Stimulated activated naive CD8-positive, alpha-beta T cell treated with anti-CD3 and anti-CD28 coated beads, Interleukin-15, amount 100 ng/mL, for 72 hours (primary cell): ENCODE measurements around the gene IFNA7.
"Not testable (repeated sequence)": the region's sequence is repeated elsewhere in the genome, so short reads cannot be mapped to it uniquely, and the experiment has no call there.

Experiments used
- ATAC-seq: fragments of 150-1000 bp; cut with Tn5 transposase; 2 replicates; pipeline ENCODE4 v1.10.0; 2021; ENCODE audit warnings: mild to moderate bottlenecking, moderate library complexity
- DNase-seq, 2 donors: peaks; one replicate each; pipeline ENCODE4 v3.0.0; 2021 to 2022
- H3K27ac Mint-ChIP-seq, 2 donors: one replicate each; pipeline ENCODE4 v1.8.0; 2022; ENCODE audit warnings: mild to moderate bottlenecking in 2 of 2, mixed read lengths in 2 of 2, moderate library complexity in 2 of 2
- H3K27me3 Mint-ChIP-seq: one replicate; pipeline ENCODE4 v1.8.0; 2022; ENCODE audit warnings: mixed read lengths
- H3K4me1 Mint-ChIP-seq: one replicate; pipeline ENCODE4 v1.8.0; 2022; ENCODE audit warnings: mild to moderate bottlenecking, mixed read lengths
- H3K4me3 Mint-ChIP-seq, 2 donors: one replicate each; pipeline ENCODE4 v1.8.0; 2022; ENCODE audit warnings: mild to moderate bottlenecking in 2 of 2, mixed read lengths in 2 of 2, moderate library complexity in 1 of 2
- H3K9me3 Mint-ChIP-seq, 2 donors: one replicate each; pipeline ENCODE4 v1.8.0; 2022; ENCODE audit warnings: mixed read lengths in 2 of 2

IFNA7 gene

DNA sequence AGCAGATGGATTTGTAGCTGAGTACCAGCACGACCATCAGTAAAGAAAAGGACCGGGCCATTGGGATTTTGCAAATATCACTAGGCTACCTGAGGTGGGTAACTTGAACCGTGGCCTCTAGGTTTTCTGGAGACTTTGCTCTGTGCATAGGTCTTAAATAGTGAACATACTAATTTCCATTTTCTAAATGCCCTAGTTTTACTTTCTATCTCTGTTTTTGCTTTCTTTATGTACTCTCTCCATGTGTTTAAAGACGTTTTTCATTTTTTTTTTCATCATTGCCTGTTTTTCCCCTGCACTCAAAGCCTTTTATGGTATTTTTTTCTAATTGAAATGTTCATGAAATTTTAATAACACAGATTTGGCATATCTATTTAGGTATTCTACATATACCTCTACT, at the start of gene IFNA7:
Gene IFNA7, minus strand, starts transcription at position 101 of the 400 bp plus-strand sequence. Its CDS starts 40 bp downstream, at position 61.
- H3K4me1 Mint-ChIP-seq, H3K27ac Mint-ChIP-seq, H3K9me3 Mint-ChIP-seq, ATAC-seq, DNase-seq, H3K4me3 Mint-ChIP-seq, H3K27me3 Mint-ChIP-seq: not testable (repeated sequence)

DNA sequence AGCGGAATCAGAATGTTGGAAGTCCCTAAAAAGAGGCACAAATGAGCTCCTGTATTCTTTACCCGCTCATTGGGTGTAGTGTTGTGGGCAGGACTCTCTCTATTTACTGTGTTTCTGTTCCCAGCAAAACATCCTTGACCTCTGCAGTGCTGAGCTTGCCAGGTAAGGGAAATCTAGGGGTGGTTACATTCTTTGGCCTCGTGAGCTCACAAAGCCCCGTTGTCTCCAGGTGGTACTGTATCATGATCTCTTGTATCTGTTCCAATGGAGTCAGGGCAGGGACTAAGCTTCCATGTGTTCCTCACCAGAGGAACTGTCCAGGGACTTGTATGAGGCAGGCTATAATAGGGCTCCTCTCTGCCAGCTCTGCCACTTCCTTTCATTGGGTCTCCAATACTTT, 49.6 kb upstream of the IFNA7 start:
- H3K4me3 Mint-ChIP-seq, result no peak overlapping the region
- H3K9me3 Mint-ChIP-seq, result no peaks in the 10 kb centered on the region
- no peak for ATAC-seq
- no peak for DNase-seq
- H3K27ac Mint-ChIP-seq, result peak overlapping the region in 1 of 2 donors; percentile 18
- H3K4me1 Mint-ChIP-seq, result peaks cover 6% of the 10 kb centered on the region
- H3K27me3 Mint-ChIP-seq, result peaks cover 21% of the 10 kb centered on the region

DNA sequence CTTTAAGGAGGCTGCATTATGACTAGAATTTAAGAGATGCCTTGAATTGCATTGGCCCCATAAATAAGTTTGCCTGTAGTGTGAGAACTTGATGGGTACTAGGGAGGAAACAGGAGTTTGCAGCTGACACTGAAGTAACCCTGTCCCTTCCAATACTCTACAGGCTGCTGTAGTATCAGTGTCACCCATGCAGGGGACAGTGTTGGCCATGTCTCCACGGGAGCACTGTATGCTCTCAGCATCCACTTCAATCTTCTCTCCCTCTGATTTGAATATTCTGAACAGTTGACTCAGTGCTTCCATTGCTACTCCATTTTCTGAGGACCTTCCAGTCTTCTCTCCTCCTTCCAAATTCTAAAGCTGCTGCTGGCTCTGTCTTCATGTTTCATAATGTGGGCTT, 49.2 kb upstream of the IFNA7 start:
- H3K27ac Mint-ChIP-seq, result no peak overlapping the region
- no peak overlapping the region for H3K4me3 Mint-ChIP-seq
- DNase-seq (no peak), ATAC-seq (peak; percentile 39)
- peaks cover 6% of the 10 kb centered on the region for H3K4me1 Mint-ChIP-seq
- H3K9me3 Mint-ChIP-seq, result no peaks in the 10 kb centered on the region
- peaks cover 16% of the 10 kb centered on the region for H3K27me3 Mint-ChIP-seq

DNA sequence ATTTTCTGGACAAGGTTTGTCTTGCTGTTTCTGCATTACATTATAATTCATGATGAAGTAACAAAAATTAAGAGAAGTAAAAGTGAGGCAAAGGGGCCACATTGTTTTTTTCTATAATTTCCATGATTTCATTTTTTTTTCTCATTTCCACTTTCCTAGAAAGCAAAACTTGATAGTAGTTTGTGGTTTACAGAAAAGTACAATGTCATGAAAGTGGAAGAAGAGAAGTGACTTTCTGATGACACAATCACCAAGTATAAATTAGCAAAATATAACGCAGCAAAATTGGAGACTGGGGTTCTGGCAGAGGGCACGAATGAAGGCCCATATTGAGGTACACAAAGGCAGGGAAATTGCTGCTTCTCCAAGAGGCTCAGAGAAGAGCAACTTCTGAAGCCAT, 42.8 kb upstream of the IFNA7 start:
- H3K9me3 Mint-ChIP-seq, result no peaks in the 10 kb centered on the region
- DNase-seq (no peak), ATAC-seq (no peak)
- peaks cover 5% of the 10 kb centered on the region for H3K4me1 Mint-ChIP-seq
- H3K4me3 Mint-ChIP-seq, result no peak overlapping the region
- H3K27me3 Mint-ChIP-seq, result peaks cover 17% of the 10 kb centered on the region
- no peak overlapping the region for H3K27ac Mint-ChIP-seq

DNA sequence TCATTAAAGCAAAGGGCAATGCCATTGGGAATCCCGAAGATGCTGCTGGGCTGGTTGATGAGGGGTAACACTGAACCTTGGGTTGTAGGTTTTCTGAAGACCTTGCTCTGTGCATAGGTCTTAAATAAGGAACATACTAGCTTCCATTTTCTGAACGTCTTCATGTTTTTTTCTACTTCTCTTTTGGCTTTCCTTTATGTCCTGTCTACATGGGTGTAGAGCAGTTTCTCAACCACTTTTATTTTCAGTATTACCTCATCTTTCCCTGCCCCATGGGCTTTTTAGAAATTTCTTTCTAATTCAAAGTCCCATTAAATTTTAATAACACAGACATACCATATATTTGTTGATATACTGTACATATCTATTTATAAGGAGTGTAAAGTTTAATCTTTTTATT, 37.9 kb upstream of the IFNA7 start, which contains the start of gene IFNA14:
Gene IFNA14, minus strand, starts transcription at position 95 of the 400 bp plus-strand sequence. Its CDS starts 70 bp downstream, at position 25.
- DNase-seq (no peak), ATAC-seq (no peak)
- no peak within 1 kb of the TSS for H3K4me3 Mint-ChIP-seq
- H3K9me3 Mint-ChIP-seq, result no peaks in the 10 kb centered on the region
- peaks cover 9% of the 10 kb centered on the region for H3K27me3 Mint-ChIP-seq
- peaks cover 13% of the 10 kb centered on the region for H3K4me1 Mint-ChIP-seq
- no peak within 1 kb of the TSS for H3K27ac Mint-ChIP-seq

DNA sequence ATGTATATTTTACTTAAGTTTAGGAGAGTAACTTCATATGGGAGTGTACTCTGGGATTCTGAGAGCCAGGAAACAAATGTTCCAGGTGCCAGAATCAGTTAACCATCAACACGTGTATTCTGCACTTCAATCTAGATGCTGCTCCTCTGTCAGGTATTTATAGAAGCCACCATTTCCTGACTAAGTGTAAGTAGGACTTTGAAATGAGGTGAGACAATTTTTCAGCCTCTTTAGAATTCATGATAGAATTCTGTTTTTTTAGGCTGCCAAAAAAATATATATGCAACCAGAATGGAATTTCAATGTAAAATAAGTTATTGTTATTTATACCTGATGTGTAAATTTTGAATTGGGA, 34.3 kb upstream of the IFNA7 start:
- not testable (repeated sequence) for H3K4me1 Mint-ChIP-seq, H3K27me3 Mint-ChIP-seq, H3K9me3 Mint-ChIP-seq, H3K27ac Mint-ChIP-seq, DNase-seq, ATAC-seq
- H3K4me3 Mint-ChIP-seq, result peak overlapping the region in 1 of 2 donors; percentile 41

DNA sequence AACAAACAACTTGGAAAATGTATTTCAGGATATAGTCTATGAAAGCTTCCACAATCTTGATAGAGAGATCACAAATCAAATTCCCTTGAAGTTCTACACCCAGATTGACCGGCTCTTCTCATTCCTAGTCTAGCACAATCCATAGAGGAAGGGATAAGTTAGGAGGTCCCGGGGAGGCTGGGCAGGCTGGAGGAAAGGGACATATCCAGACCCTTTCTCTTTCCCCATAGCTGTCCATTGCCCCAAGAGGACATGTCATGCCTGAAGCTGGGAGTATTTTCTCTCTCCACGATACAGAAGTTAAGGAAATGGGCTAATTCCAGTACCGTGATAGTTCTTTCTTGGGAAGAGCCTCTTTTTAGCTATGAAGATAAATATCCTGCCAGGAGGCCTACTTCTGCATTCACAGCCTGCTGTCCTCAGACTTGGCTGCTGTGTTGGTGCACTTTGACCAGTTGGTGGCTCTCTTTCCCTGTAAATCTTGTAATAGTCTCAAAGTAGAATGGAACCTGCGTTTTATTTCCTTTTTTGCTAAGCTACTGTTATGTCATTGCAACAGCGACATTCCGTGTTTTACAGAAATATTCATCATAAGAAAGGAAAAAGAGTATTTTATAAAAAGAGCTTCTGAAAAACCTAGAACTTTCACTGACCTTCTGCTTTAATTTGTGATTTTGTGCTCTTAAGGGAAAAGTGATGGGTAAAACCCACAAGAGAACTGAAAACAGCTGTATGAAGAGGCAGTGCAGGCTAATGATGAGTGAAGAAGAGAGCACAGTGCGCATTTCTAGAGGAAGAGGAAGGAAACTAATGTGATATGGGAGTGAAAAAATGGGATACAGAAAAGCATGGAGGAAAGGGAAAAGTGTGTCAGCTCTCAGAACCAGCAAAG, 33.7 kb upstream of the IFNA7 start:
- H3K9me3 Mint-ChIP-seq, H3K4me1 Mint-ChIP-seq, H3K27me3 Mint-ChIP-seq: not testable (repeated sequence)
- peak overlapping the region in 1 of 2 donors; percentile 72 for H3K27ac Mint-ChIP-seq
- DNase-seq, result peak; percentile 25 to 36
- ATAC-seq, result peak; percentile 75
- peak overlapping the region; percentile 13 to 41 for H3K4me3 Mint-ChIP-seq

DNA sequence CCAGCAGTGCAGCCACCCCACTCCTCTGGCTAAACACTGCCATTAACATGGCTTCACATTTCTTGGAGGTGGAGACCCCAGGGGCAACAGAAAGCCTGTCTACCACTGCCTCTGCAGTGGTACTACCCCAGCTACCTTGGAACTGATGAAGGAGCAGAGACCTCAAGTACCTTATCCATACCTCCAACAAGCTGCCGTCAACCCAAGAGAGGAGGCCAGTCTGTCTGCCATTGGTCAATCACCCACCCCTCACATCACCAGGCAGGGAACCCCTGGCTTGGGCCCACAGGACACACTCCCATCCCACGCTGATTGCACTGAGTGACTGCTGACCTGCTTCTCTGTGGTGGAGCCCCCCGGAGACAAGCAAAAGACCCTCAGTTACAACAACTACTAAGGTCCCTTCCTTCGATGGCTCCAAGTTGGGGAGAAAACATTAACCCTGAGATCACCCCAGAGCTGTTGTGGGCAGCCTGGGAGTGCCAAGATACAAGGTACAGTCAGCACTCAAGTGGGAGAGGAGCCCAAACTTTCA, 32.2 kb upstream of the IFNA7 start:
- peaks cover 8% of the 10 kb centered on the region for H3K4me1 Mint-ChIP-seq
- ATAC-seq (no peak), DNase-seq (no peak)
- H3K27ac Mint-ChIP-seq, result no peak overlapping the region
- H3K27me3 Mint-ChIP-seq, result no peaks in the 10 kb centered on the region
- H3K4me3 Mint-ChIP-seq, result no peak overlapping the region
- no peaks in the 10 kb centered on the region for H3K9me3 Mint-ChIP-seq

DNA sequence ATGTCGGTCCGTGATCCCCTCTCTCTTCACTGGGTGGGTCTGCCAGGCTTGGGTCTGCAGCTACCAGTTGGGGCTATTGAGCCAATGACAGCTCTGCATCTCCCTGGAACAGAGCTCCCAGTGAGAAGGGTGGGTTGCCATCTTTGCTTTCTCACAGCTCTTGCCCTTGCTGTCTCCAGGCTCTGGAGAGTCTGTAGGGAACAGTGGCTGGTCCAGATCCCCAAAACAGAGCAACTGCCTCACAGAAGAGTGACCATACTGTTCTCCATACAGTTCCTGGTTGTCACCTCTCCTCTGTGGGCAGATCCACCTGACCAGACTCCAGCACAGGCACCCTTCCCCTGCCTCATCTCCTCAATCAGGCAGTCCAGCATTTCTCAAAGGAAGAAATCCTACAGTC, 31.3 kb upstream of the IFNA7 start:
- ATAC-seq, result peak; percentile 16
- H3K4me3 Mint-ChIP-seq, result no peak overlapping the region
- no peaks in the 10 kb centered on the region for H3K9me3 Mint-ChIP-seq
- DNase-seq, result no peak
- H3K4me1 Mint-ChIP-seq, result peaks cover 8% of the 10 kb centered on the region
- H3K27me3 Mint-ChIP-seq, result no peaks in the 10 kb centered on the region
- no peak overlapping the region for H3K27ac Mint-ChIP-seq

DNA sequence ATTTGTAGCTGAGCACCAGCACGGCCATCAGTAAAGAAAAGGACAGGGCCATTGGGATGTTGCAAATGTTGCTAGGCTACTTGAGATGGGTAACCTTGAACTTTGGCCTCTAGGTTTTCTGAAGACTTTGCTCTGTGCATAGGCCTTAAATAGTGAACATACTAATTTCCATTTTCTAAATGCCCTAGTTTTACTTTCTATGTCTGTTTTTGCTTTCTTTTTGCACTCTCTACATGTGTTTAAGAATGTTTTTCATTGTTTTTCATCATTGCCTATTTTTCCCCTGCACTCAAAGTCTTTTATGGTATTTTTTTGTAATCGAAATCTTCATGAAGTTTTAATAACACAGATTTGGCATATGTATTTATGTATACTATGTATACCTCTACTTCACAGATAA, 26.1 kb upstream of the IFNA7 start, which contains the start of gene IFNA17:
Gene IFNA17, minus strand, starts transcription at position 101 of the 400 bp plus-strand sequence. Its CDS starts 49 bp downstream, at position 52.
- Mint-ChIP-seq H3K27ac (no peak within 1 kb of the TSS), H3K27me3 (peaks cover 8% of the 10 kb centered on the region), H3K9me3 (no peaks in the 10 kb centered on the region), H3K4me1 (no peaks in the 10 kb centered on the region), H3K4me3 (no peak within 1 kb of the TSS)
- DNase-seq (no peak), ATAC-seq (no peak)

DNA sequence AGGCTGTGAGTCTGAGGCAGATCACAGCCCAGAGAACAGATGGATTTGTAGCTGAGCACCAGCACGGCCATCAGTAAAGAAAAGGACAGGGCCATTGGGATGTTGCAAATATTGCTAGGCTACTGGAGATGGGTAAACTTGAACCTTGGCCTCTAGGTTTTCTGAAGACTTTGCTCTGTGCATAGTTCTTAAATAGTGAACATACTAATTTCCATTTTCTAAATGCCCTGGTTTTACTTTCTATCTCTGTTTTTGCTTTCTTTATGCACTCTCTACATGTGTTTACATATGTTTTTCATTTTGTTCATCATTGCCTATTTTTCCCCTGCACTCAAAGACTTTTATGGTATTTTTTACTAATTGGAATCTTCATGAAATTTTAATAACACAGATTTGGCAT, 15.2 kb upstream of the IFNA7 start, which contains the start of gene IFNA16:
Gene IFNA16, minus strand, starts transcription at position 101 of the 400 bp plus-strand sequence. Its CDS starts 6 bp downstream, at position 95.
- not testable (repeated sequence) for H3K4me1 Mint-ChIP-seq, DNase-seq, H3K9me3 Mint-ChIP-seq, H3K4me3 Mint-ChIP-seq, ATAC-seq, H3K27ac Mint-ChIP-seq
- peaks cover 42% of the 10 kb centered on the region for H3K27me3 Mint-ChIP-seq

DNA sequence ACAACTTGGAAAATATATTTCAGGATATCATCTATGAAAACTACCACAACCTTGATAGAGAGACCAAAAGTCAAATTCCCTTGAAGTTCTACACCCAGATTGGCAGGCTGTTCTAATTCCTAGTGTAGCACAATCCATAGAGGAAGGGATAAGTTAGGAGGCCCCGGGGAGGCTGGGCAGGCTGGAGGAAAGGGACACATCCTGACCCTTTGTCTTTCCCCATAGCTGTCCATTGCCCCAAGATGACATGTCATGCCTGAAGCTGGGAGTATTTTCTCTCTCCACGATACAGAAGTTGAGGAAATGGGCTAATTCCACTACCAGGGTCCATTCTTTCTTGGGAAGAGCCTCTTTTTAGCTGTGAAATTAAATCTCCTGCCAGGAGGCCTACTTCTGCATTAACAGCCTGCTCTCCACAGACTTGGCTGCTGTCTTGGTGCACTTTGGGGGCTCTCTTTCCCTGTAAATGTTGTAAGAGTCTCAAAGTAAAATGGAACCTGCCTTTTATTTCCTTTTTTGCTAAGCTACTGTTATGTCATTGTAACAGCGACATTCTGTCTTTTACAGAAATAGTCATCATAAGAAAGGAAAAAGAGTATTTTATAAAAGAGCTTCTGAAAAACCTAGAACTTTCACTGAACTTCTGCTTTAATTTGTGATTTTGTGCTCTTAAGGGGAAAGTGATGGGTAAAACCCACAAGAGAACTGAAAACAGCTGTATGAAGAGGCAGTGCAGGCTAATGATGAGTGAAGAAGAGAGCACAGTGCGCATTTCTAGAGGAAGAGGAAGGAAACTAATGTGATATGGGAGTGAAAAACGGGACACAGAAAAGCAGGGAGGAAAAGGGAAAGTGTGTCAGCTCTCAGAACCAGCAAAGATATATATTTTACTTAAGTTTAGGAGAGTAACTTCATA, 11.7 kb upstream of the IFNA7 start:
- ATAC-seq, result peak; percentile 66
- H3K9me3 Mint-ChIP-seq, H3K4me1 Mint-ChIP-seq, H3K27ac Mint-ChIP-seq, DNase-seq: not testable (repeated sequence)
- Mint-ChIP-seq H3K27me3 (peaks cover 11% of the 10 kb centered on the region), H3K4me3 (peak overlapping the region; percentile 30 to 43)

DNA sequence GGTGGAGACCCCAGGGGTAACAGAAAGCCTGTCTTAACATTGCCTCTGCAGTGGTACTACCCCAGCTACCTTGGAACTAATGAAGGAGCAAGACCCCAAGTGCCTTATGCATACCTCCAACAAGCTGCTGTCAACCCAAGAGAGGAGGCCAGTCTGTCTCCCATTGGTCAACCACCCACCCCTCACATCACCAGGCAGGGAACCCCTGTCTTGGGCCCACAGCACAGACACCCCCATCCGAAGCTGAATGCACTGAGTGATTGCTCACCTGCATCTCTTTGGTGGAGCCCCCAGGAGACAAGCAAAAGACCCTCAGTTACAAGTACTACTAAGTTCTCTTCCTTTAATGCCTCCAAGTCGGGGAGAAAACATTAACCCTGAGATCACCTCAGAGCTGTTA, 10.2 kb upstream of the IFNA7 start:
- DNase-seq, H3K27me3 Mint-ChIP-seq, H3K4me1 Mint-ChIP-seq, H3K9me3 Mint-ChIP-seq, H3K4me3 Mint-ChIP-seq, H3K27ac Mint-ChIP-seq: not testable (repeated sequence)
- ATAC-seq, result peak; percentile 18

DNA sequence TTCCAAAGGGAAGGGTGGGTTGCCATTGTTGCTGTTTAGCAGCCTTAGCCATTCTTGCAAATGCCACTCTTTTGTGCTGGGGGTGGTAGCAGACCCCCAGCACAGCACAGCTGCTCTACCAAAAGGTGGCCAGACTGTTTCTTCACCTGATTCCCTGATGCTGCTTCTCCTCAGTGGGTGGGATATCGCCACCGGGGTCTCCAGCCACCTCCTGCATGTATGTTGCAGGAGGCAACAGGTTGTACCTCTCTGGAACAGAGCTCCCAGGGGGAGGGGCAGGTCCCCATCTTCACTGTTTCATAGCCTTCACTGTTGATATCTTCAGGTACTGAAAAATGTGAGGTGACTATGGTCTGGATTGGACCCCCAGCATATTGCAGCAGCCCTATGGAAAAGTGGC, 8.8 kb upstream of the IFNA7 start:
- not testable (repeated sequence) for H3K27me3 Mint-ChIP-seq, H3K27ac Mint-ChIP-seq, H3K4me1 Mint-ChIP-seq, ATAC-seq, H3K4me3 Mint-ChIP-seq, H3K9me3 Mint-ChIP-seq, DNase-seq

DNA sequence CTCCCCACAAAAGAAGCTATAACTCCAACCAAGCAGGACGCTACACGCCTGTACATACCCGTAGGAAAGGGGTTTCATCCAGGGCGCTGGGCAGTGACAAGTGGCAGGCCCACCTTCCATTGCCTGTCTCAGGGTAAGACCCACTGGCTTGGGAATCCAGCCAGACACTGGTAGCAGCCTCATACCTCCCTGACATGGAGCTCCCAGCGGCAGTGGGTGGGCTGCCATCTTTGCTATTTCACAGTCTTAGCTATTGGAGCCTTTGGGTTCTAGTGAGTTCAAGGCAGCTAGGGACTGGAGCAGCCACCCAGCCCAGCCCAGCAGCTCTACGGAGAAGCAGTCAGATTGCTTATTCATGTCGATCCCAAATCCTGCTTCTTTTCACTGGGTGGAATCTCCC, 8.3 kb upstream of the IFNA7 start:
- no peaks in the 10 kb centered on the region for H3K9me3 Mint-ChIP-seq
- H3K4me1 Mint-ChIP-seq, result peaks cover 6% of the 10 kb centered on the region
- DNase-seq (no peak), ATAC-seq (no peak)
- peaks cover 2% of the 10 kb centered on the region for H3K27me3 Mint-ChIP-seq
- H3K4me3 Mint-ChIP-seq, result no peak overlapping the region
- no peak overlapping the region for H3K27ac Mint-ChIP-seq
